Prostate gland (tissue), 2 donors: Measurements from ENCODE around the gene EPS8.

Experiments
- CTCF ChIP-seq, 4 experiments: fragments of 200-600 bp in 2 of 4; fragments of 450-650 bp in 2 of 4; sonication (generic) in 2 of 4; IDR thresholded peaks; 1 replicate in 3 of 4; 2 replicates in 1 of 4; pipeline ENCODE4 v1.5.1; 2016 to 2019; ENCODE audit warnings: antibody characterized with exemption in 4 of 4, mild to moderate bottlenecking in 2 of 4, moderate library complexity in 2 of 4
- POLR2AphosphoS5 ChIP-seq: sonication (generic); formaldehyde crosslinking; IDR thresholded peaks from one replicate; pipeline ENCODE4 v1.6.1; 2017; ENCODE audit warnings: antibody characterized with exemption

- TF ChIP-seq CTCF (IDR thresholded peaks at IDR 0.05) (no peak), POLR2AphosphoS5 (no peak)
Observed at GRCh38 chr12:15710860-15711510, 78.2 kb downstream of the EPS8 start.
